GM13976 (cell line): ENCODE data around the gene GPC5.

Source experiments
- DNase-seq: peaks from one replicate; pipeline ENCODE4 v3.0.0; 2012; ENCODE audit warnings: low spot score
- in situ Hi-C: fragments of 300-500 bp; cut with MboI; formaldehyde crosslinking; loops from one replicate; pipeline ENCODE4 v1.12.0; 2022; ENCODE audit warnings: low sequenced_read_pairs, mixed read lengths, inconsistent platforms; ENCODE audit not compliant: unreplicated experiment
- TF ChIP-seq, protein P1 (sequence below): IDR thresholded peaks from 2 replicates; pipeline ENCODE4 v1.5.1; 2012; ENCODE audit warnings: borderline replicate concordance, mild to moderate bottlenecking; ENCODE audit not compliant: insufficient read depth; ENCODE audit errors: extremely low read depth, missing control alignments, control extremely low read depth

GPC5 gene

GRCh38 chr13:91572439-91572838 lies 174.0 kb downstream of the GPC5 start:
- in situ Hi-C loops = no loop called here
- no peak for DNase-seq
- TF ChIP-seq, protein P1, sequence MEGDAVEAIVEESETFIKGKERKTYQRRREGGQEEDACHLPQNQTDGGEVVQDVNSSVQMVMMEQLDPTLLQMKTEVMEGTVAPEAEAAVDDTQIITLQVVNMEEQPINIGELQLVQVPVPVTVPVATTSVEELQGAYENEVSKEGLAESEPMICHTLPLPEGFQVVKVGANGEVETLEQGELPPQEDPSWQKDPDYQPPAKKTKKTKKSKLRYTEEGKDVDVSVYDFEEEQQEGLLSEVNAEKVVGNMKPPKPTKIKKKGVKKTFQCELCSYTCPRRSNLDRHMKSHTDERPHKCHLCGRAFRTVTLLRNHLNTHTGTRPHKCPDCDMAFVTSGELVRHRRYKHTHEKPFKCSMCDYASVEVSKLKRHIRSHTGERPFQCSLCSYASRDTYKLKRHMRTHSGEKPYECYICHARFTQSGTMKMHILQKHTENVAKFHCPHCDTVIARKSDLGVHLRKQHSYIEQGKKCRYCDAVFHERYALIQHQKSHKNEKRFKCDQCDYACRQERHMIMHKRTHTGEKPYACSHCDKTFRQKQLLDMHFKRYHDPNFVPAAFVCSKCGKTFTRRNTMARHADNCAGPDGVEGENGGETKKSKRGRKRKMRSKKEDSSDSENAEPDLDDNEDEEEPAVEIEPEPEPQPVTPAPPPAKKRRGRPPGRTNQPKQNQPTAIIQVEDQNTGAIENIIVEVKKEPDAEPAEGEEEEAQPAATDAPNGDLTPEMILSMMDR = no peak

DNA sequence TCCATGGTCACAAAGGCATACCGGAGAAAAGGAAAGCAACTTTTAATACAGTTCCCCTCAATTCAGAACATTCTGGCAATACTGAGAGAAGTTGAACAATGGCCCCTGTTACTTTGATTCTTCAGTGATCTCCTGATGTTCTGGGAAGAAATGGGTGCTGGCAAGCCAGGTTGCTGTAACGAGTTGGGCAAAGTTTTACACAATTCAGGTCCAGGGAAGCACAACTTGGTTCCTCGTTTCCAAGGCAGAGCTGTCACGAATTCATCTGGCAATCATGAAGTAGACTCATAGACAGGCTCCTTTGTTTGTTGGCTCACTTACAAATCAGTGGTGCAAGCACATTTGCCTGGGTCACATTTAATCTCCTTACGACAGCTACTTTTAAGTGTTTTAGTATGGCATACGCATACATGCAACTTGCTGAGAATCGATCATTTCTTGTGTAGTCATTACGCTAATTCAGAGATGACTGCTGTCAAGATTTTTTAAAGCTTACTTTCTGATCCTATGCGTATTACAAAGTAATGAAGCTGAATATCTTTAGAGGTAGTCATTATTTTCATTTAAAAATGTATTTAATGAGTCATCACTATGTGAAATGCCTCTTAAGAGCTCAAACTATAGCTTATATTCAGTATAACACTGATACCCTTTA lies 174.7 kb downstream of the GPC5 start:
- TF ChIP-seq, protein P1 = no peak
- no peak for DNase-seq
- in situ Hi-C loops = no loop called here

DNA sequence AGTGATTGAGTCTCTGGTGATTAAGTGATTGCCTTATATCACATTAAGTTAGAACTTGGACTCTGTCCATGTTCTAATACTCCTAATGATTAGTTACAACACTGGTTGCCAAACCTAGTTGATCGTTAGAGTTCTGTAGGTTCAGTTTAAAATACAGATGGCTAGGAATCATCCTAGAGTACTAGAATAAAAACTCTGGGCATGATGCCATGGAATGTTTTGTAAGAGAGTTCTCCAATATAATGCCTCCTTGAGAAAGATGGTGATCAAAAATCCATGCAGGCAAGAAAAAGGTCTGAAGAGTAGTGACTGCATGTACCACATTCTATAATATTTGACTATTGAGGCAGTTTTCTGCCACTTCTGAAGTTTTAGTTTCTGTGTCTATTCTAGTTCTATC lies 176.3 kb downstream of the GPC5 start:
- DNase-seq = no peak
- TF ChIP-seq, protein P1 = no peak
- in situ Hi-C loops = no loop called here

GRCh38 chr13:91576590-91576989 lies 178.2 kb downstream of the GPC5 start:
- TF ChIP-seq, protein P1 = peak; percentile 13
- in situ Hi-C loops = no loop called here
- DNase-seq = no peak

DNA sequence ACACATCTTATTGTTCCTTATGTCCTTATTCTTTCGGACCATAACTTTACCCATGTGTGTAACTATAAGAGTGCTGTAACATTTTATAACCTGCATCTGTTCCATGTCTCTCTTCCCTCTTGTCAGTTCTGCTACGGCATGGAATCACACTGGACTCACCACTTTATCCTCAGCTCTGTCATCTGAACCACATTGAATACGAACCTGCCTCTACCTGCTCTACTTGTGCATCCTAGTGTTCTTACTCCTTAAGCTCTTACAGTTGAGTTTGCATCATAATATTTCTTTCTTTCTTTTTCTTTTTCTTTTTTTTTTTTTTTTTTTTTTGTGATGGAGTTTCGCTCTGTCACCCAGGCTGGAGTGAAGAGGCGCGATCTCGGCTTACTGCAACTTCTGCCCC lies 180.9 kb downstream of the GPC5 start:
- TF ChIP-seq, protein P1 = no peak
- in situ Hi-C loops = no loop called here

DNA sequence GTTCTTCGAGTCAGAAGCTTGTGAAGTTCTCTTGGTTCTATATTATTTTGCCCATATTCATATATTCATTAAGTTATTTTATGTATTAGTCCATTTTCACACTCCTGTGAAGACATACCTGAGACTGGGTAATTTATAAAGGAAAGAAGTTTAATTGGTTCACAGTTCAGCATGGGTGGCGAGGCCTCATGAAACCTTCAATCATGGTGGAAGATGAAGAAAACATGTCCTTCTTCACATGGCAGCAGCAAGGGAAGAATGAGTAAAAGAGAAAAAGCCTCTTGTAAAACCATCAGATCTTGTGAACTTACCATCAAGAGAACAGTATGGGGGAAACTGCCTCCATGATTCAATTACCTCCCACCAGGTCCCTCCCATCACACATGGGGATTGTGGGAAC lies 182.3 kb downstream of the GPC5 start:
- in situ Hi-C loops = no loop called here
- no peak for DNase-seq
- TF ChIP-seq, protein P1 = no peak

More for the DNA sequence above, 180.9 kb downstream of the GPC5 start:
- DNase-seq = no peak
